22Rv1 (cell line): ENCODE data around the gene SLC2A11.

Experiments
- ZFX ChIP-seq: fragments of 450-650 bp; IDR thresholded peaks from 2 replicates; pipeline ENCODE4 v1.6.1; 2017; ENCODE audit warnings: antibody characterized with exemption, borderline replicate concordance
- TF ChIP-seq, protein P1 (sequence below): fragments of 450-650 bp; IDR thresholded peaks from 2 replicates; pipeline ENCODE4 v1.5.1; 2017; ENCODE audit warnings: mild to moderate bottlenecking

DNA sequence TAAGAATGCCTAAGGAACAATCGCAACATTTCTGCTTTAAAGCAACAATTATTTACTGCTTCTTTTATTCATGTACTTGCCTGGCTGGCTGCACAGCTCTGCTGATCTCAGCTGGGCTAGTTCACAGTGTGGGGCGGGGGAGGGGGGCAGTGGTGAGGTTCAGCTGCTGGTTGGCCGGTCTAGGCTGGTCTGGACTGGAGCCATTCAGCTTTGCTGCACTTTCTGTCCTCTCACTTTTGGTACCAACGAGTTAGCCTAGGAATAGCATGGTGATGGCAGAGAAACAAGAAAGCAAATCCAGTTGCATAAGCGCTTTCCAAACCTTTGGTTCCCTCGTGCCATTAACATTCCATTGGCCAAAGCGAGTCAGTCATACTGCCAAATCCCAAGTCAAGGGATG, 20.5 kb downstream of the SLC2A11 start:
- TF ChIP-seq, protein P1, sequence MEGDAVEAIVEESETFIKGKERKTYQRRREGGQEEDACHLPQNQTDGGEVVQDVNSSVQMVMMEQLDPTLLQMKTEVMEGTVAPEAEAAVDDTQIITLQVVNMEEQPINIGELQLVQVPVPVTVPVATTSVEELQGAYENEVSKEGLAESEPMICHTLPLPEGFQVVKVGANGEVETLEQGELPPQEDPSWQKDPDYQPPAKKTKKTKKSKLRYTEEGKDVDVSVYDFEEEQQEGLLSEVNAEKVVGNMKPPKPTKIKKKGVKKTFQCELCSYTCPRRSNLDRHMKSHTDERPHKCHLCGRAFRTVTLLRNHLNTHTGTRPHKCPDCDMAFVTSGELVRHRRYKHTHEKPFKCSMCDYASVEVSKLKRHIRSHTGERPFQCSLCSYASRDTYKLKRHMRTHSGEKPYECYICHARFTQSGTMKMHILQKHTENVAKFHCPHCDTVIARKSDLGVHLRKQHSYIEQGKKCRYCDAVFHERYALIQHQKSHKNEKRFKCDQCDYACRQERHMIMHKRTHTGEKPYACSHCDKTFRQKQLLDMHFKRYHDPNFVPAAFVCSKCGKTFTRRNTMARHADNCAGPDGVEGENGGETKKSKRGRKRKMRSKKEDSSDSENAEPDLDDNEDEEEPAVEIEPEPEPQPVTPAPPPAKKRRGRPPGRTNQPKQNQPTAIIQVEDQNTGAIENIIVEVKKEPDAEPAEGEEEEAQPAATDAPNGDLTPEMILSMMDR = no peak
- TF ChIP-seq ZFX = no peak
